ENCODE data around the gene GAGE12H.
"Not testable (repeated sequence)": the region's sequence is repeated elsewhere in the genome, so short reads cannot be mapped to it uniquely, and the experiment has no call there.

The GAGE12H gene

GRCh38 chrX:49579649-49580048, at the start of gene GAGE12H:
TSS of gene GAGE12H (plus strand) at chrX:49579949. CDS start at chrX:49581104, 1,155 bp downstream.
- H3K4me3 ChIP-seq (ENCODE audit: low read length); DNase-seq (ENCODE audit: low read depth): not testable (repeated sequence)

- H3K4me3 ChIP-seq (ENCODE audit: low read length); DNase-seq (ENCODE audit: low read depth): not testable (repeated sequence)
Measured at GRCh38 chrX:49531877-49532276, 47.9 kb upstream of the GAGE12H start, which contains the start of gene GAGE12C. TSS of gene GAGE12C (plus strand) at chrX:49532177. CDS start at chrX:49533332, 1,155 bp downstream.

- DNase-seq (ENCODE audit: low read depth); H3K4me3 ChIP-seq (ENCODE audit: low read length): not testable (repeated sequence)
Measured at GRCh38 chrX:49541433-49541832, 38.3 kb upstream of the GAGE12H start, which contains the start of gene GAGE12D. TSS of gene GAGE12D (plus strand) at chrX:49541733. CDS start at chrX:49542888, 1,155 bp downstream.

GRCh38 chrX:49550989-49551388, 28.8 kb upstream of the GAGE12H start, which contains the start of gene GAGE12E:
TSS of gene GAGE12E (plus strand) at chrX:49551289. CDS start at chrX:49552444, 1,155 bp downstream.
- DNase-seq (ENCODE audit: low read depth): not testable (repeated sequence)

GRCh38 chrX:49560542-49560941, 19.2 kb upstream of the GAGE12H start, which contains the start of gene GAGE12F:
TSS of gene GAGE12F (plus strand) at chrX:49560842. CDS start at chrX:49561997, 1,155 bp downstream.
- DNase-seq (ENCODE audit: low read depth); H3K4me3 ChIP-seq (ENCODE audit: low read length): not testable (repeated sequence)

More at GRCh38 chrX:49550989-49551388, 28.8 kb upstream of the GAGE12H start, which contains the start of gene GAGE12E:
- H3K4me3 ChIP-seq (ENCODE audit: low read length): not testable (repeated sequence)

- H3K4me3 ChIP-seq (ENCODE audit: low read length); DNase-seq (ENCODE audit: low read depth): not testable (repeated sequence)
Measured at GRCh38 chrX:49568728-49569127, 11.0 kb upstream of the GAGE12H start.

- H3K4me3 ChIP-seq (ENCODE audit: low read length); DNase-seq (ENCODE audit: low read depth): not testable (repeated sequence)
Measured at GRCh38 chrX:49569152-49569551, 10.6 kb upstream of the GAGE12H start.

GRCh38 chrX:49570100-49570499, 9.6 kb upstream of the GAGE12H start, which contains the start of gene GAGE12G:
TSS of gene GAGE12G (plus strand) at chrX:49570400. CDS start at chrX:49571555, 1,155 bp downstream.
- DNase-seq (ENCODE audit: low read depth); H3K4me3 ChIP-seq (ENCODE audit: low read length): not testable (repeated sequence)

GRCh38 chrX:49589196-49589595, 9.4 kb downstream of the GAGE12H start, which contains the start of gene GAGE2A:
TSS of gene GAGE2A (plus strand) at chrX:49589496. CDS start at chrX:49590651, 1,155 bp downstream.
- H3K4me3 ChIP-seq (ENCODE audit: low read length); DNase-seq (ENCODE audit: low read depth): not testable (repeated sequence)

GRCh38 chrX:49589769-49590478, 10.2 kb downstream of the GAGE12H start:
- not testable (repeated sequence) for DNase-seq (ENCODE audit: low read depth); H3K4me3 ChIP-seq (ENCODE audit: low read length)

- DNase-seq (ENCODE audit: low read depth); H3K4me3 ChIP-seq (ENCODE audit: low read length): not testable (repeated sequence)
Measured at GRCh38 chrX:49590488-49590887, 10.7 kb downstream of the GAGE12H start.

GRCh38 chrX:49598720-49599119, 19.0 kb downstream of the GAGE12H start, which contains the start of gene GAGE1:
TSS of gene GAGE1 (plus strand) at chrX:49599020. CDS start at chrX:49600175, 1,155 bp downstream.
- H3K4me3 ChIP-seq (ENCODE audit: low read length); DNase-seq (ENCODE audit: low read depth): not testable (repeated sequence)

- TF ChIP-seq CTCF (IDR thresholded peaks at IDR 0.05; ENCODE audit: insufficient read depth, low read depth, low read length, missing control alignments): no peak
- DNase-seq (ENCODE audit: low read depth): peak; percentile 0
- H3K4me3 ChIP-seq (ENCODE audit: low read length): no peak overlapping the region
Measured at GRCh38 chrX:49610718-49611310, 31.1 kb downstream of the GAGE12H start.
